ENCODE results near the gene PHF24. TPM values are rescaled to one million over a fixed set of nuclear protein-coding genes. Genes with fewer than 3 reads are reported as not detected.
"Not testable (repeated sequence)": the region's sequence is repeated elsewhere in the genome, so short reads cannot be mapped to it uniquely, and the experiment has no call there.

The PHF24 gene
- total RNA-seq, 1 experiment from 2014 or later, result 0.47 TPM

DNA sequence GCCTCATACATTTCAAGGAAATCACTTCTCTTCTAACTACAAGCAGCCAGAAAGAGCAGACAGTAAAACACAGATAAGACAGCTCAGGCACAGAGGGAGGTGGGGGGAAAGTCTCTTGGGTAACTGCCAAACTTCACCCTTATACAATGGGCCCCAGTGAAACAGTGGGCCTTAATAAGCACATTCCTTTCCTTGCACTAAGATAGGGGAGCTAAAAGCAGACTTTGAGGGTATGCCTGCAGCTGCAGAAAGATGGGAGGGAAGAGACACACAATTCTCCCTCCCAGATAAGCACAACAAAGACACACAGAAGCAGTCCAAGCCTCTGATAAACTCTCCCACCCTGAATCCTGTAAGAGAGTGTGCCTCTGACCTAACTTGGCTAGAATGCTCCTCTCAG, 18.1 kb upstream of the PHF24 start:
- intact Hi-C loops (cut with micrococcal nuclease); H3K4me2 ChIP-seq (ENCODE audit: low read length); BruUV-seq (replicated peaks); DNase-seq (ENCODE audit: low read depth, low spot score); H3K27ac ChIP-seq (ENCODE audit: low read depth, low read length); POLR2A ChIA-PET; H3K9me2 ChIP-seq (ENCODE audit: insufficient read depth); H3K36me3 ChIP-seq (ENCODE audit: control insufficient read depth in 1 of 2, insufficient read depth in 2 of 2, low read length in 2 of 2); H4K20me1 ChIP-seq (ENCODE audit: insufficient read depth); H3K79me2 ChIP-seq (ENCODE audit: insufficient read depth, low read length); CTCF ChIA-PET; ATAC-seq; H3K9ac ChIP-seq (ENCODE audit: low read length); H3K9me3 ChIP-seq (ENCODE audit: control insufficient read depth in 1 of 2, insufficient read depth in 1 of 2, low read depth in 1 of 2, low read length in 2 of 2); H3K27me3 ChIP-seq (ENCODE audit: insufficient read depth, low read length); H3K4me3 ChIP-seq (replicated peaks in 1 of 2; ENCODE audit: low read depth in 1 of 2, low read length in 2 of 2); H3K4me1 ChIP-seq (ENCODE audit: control insufficient read depth in 1 of 2, insufficient read depth in 2 of 2, low read length in 2 of 2); RAD21 ChIA-PET (ENCODE audit: low non-redundant PET in 1 of 2, low total read pairs in 2 of 2, uncharacterized antibody in 2 of 2, unreplicated experiment in 2 of 2); H2AFZ ChIP-seq (ENCODE audit: low read depth, low read length, poor library complexity, severe bottlenecking): not testable (repeated sequence)

DNA sequence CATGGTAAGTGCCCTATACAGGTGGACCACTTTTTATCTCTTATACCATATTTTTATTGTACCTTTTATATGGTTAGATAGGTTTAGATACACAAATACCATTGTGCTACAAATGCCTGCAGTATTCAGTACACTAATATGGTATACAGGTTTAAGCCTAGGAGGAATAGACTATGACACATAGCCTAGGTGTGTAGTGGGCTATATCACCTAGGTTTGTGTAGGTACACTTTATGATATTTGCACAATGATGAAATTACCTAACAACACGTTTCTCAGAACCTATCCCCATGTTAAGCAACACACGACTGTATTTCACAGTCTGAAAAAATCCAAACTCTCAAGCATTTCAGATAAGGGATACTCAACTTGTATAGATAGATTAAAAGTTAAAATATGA, 9.6 kb upstream of the PHF24 start:
- Histone ChIP-seq H3K9ac (ENCODE audit: low read length) (no peak overlapping the region), H3K4me2 (ENCODE audit: low read length) (no peak overlapping the region), H2AFZ (ENCODE audit: low read depth, low read length, poor library complexity, severe bottlenecking) (no peak overlapping the region), H3K9me2 (ENCODE audit: insufficient read depth) (no peaks in the 10 kb centered on the region), H3K4me3 (replicated peaks in 1 of 2; ENCODE audit: low read depth in 1 of 2, low read length in 2 of 2) (no peak overlapping the region), H3K27ac (ENCODE audit: low read depth, low read length) (no peak overlapping the region), H4K20me1 (ENCODE audit: insufficient read depth) (no peaks in the 10 kb centered on the region), H3K4me1 (ENCODE audit: control insufficient read depth in 1 of 2, insufficient read depth in 2 of 2, low read length in 2 of 2) (no peaks in the 10 kb centered on the region), H3K79me2 (ENCODE audit: insufficient read depth, low read length) (no peaks in the 10 kb centered on the region), H3K9me3 (ENCODE audit: control insufficient read depth in 1 of 2, insufficient read depth in 1 of 2, low read depth in 1 of 2, low read length in 2 of 2) (no peaks in the 10 kb centered on the region), H3K27me3 (ENCODE audit: insufficient read depth, low read length) (peaks cover 21% of the 10 kb centered on the region), H3K36me3 (ENCODE audit: control insufficient read depth in 1 of 2, insufficient read depth in 2 of 2, low read length in 2 of 2) (no peaks in the 10 kb centered on the region)
- ChIA-PET CTCF (no interaction called here), POLR2A (no interaction called here), RAD21 (ENCODE audit: low non-redundant PET in 1 of 2, low total read pairs in 2 of 2, uncharacterized antibody in 2 of 2, unreplicated experiment in 2 of 2) (no interaction called here)
- ATAC-seq (no peak), DNase-seq (ENCODE audit: low read depth, low spot score) (no peak)
- intact Hi-C loops (cut with micrococcal nuclease), result no loop called here
- BruUV-seq (replicated peaks), result no TSS peak
- TF ChIP-seq, protein P1, sequence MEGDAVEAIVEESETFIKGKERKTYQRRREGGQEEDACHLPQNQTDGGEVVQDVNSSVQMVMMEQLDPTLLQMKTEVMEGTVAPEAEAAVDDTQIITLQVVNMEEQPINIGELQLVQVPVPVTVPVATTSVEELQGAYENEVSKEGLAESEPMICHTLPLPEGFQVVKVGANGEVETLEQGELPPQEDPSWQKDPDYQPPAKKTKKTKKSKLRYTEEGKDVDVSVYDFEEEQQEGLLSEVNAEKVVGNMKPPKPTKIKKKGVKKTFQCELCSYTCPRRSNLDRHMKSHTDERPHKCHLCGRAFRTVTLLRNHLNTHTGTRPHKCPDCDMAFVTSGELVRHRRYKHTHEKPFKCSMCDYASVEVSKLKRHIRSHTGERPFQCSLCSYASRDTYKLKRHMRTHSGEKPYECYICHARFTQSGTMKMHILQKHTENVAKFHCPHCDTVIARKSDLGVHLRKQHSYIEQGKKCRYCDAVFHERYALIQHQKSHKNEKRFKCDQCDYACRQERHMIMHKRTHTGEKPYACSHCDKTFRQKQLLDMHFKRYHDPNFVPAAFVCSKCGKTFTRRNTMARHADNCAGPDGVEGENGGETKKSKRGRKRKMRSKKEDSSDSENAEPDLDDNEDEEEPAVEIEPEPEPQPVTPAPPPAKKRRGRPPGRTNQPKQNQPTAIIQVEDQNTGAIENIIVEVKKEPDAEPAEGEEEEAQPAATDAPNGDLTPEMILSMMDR (IDR thresholded peaks at IDR 0.05 in 2 of 3, conservative IDR thresholded peaks at IDR 0.05 in 1 of 3; ENCODE audit: borderline replicate concordance in 1 of 3, insufficient read depth in 1 of 3, low read depth in 2 of 3, low read length in 2 of 3), result no peak
- TF ChIP-seq CBX3 (IDR thresholded peaks at IDR 0.05; ENCODE audit: low read depth) (no peak), ZFX (IDR thresholded peaks at IDR 0.05) (no peak), SRF (IDR thresholded peaks at IDR 0.05; ENCODE audit: low read depth) (no peak), ELF1 (IDR thresholded peaks at IDR 0.05; ENCODE audit: borderline replicate concordance, low read depth) (no peak), POLR2AphosphoS5 (IDR thresholded peaks at IDR 0.05; ENCODE audit: low read depth, low read length) (no peak), RAD21 (IDR thresholded peaks at IDR 0.05; ENCODE audit: low read depth) (no peak), EZH2phosphoT487 (IDR thresholded peaks at IDR 0.05; ENCODE audit: borderline replicate concordance) (no peak), SIN3A (IDR thresholded peaks at IDR 0.05; ENCODE audit: low read depth) (no peak), FOSL1 (IDR thresholded peaks at IDR 0.05; ENCODE audit: low read depth) (no peak), CEBPB (IDR thresholded peaks at IDR 0.05; ENCODE audit: low read depth) (no peak), EZH2 (IDR thresholded peaks at IDR 0.05) (no peak)
- TF ChIP-seq, protein P2, sequence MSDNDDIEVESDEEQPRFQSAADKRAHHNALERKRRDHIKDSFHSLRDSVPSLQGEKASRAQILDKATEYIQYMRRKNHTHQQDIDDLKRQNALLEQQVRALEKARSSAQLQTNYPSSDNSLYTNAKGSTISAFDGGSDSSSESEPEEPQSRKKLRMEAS (IDR thresholded peaks at IDR 0.05), result no peak
- TF ChIP-seq, protein P3, sequence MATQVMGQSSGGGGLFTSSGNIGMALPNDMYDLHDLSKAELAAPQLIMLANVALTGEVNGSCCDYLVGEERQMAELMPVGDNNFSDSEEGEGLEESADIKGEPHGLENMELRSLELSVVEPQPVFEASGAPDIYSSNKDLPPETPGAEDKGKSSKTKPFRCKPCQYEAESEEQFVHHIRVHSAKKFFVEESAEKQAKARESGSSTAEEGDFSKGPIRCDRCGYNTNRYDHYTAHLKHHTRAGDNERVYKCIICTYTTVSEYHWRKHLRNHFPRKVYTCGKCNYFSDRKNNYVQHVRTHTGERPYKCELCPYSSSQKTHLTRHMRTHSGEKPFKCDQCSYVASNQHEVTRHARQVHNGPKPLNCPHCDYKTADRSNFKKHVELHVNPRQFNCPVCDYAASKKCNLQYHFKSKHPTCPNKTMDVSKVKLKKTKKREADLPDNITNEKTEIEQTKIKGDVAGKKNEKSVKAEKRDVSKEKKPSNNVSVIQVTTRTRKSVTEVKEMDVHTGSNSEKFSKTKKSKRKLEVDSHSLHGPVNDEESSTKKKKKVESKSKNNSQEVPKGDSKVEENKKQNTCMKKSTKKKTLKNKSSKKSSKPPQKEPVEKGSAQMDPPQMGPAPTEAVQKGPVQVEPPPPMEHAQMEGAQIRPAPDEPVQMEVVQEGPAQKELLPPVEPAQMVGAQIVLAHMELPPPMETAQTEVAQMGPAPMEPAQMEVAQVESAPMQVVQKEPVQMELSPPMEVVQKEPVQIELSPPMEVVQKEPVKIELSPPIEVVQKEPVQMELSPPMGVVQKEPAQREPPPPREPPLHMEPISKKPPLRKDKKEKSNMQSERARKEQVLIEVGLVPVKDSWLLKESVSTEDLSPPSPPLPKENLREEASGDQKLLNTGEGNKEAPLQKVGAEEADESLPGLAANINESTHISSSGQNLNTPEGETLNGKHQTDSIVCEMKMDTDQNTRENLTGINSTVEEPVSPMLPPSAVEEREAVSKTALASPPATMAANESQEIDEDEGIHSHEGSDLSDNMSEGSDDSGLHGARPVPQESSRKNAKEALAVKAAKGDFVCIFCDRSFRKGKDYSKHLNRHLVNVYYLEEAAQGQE (IDR thresholded peaks at IDR 0.05; ENCODE audit: low read depth), result no peak
- TF ChIP-seq, protein P4, sequence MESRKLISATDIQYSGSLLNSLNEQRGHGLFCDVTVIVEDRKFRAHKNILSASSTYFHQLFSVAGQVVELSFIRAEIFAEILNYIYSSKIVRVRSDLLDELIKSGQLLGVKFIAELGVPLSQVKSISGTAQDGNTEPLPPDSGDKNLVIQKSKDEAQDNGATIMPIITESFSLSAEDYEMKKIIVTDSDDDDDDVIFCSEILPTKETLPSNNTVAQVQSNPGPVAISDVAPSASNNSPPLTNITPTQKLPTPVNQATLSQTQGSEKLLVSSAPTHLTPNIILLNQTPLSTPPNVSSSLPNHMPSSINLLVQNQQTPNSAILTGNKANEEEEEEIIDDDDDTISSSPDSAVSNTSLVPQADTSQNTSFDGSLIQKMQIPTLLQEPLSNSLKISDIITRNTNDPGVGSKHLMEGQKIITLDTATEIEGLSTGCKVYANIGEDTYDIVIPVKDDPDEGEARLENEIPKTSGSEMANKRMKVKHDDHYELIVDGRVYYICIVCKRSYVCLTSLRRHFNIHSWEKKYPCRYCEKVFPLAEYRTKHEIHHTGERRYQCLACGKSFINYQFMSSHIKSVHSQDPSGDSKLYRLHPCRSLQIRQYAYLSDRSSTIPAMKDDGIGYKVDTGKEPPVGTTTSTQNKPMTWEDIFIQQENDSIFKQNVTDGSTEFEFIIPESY (IDR thresholded peaks at IDR 0.05; ENCODE audit: extremely low read depth, insufficient replicate concordance, low read length), result no peak
